MG63 (cell line): ENCODE results near the gene LOX. TPM values are rescaled to one million over a fixed set of nuclear protein-coding genes. Genes with fewer than 3 reads are reported as not detected.

Experiments
- DNase-seq: peaks from one replicate; pipeline ENCODE4 v3.0.0-alpha.2; 2020
- H3K27me3 ChIP-seq: fragments of 250-450 bp; sonication (Bioruptor Pico); 2 replicates; pipeline ENCODE4 v1.5.1; 2020; ENCODE audit warnings: mild to moderate bottlenecking, moderate library complexity
- H3K36me3 ChIP-seq: fragments of 250-450 bp; sonication (Bioruptor Pico); 2 replicates; pipeline ENCODE4 v1.5.1; 2020; ENCODE audit warnings: mild to moderate bottlenecking, moderate library complexity
- H3K4me3 ChIP-seq: fragments of 250-450 bp; sonication (Bioruptor Pico); 2 replicates; pipeline ENCODE4 v1.5.1; 2020; ENCODE audit warnings: mild to moderate bottlenecking, moderate library complexity
- H3K9me3 ChIP-seq: fragments of 250-450 bp; sonication (Bioruptor Pico); 2 replicates; pipeline ENCODE4 v1.5.1; 2020; ENCODE audit warnings: mild to moderate bottlenecking, moderate library complexity
- total RNA-seq: library from RNA; depleted of rRNA; stranded (reverse); fragments of >200 nt; shearing (Covaris generic); gene quantifications from 2 replicates; pipeline ENCODE4 v1.2.3, GENCODE V29; 2014; ENCODE audit warnings: low replicate concordance

LOX gene
- total RNA-seq, 1 experiment from 2014 or later: 334 TPM

- no peak for DNase-seq
- no peaks in the 10 kb centered on the region for H3K27me3 ChIP-seq
- H3K9me3 ChIP-seq: no peaks in the 10 kb centered on the region
- H3K4me3 ChIP-seq: peak overlapping the region; percentile 82
- H3K36me3 ChIP-seq: peaks cover 55% of the 10 kb centered on the region
Observed at GRCh38 chr5:122076050-122076461, 2.0 kb downstream of the LOX start.

- no peak for DNase-seq
- Histone ChIP-seq H3K4me3 (peak overlapping the region; percentile 82), H3K36me3 (peaks cover 77% of the 10 kb centered on the region), H3K9me3 (no peaks in the 10 kb centered on the region), H3K27me3 (no peaks in the 10 kb centered on the region)
Observed at GRCh38 chr5:122073864-122074263, 4.2 kb downstream of the LOX start.

- no peaks in the 10 kb centered on the region for H3K27me3 ChIP-seq
- DNase-seq: peak; percentile 53
- H3K9me3 ChIP-seq: no peaks in the 10 kb centered on the region
- peaks cover 86% of the 10 kb centered on the region for H3K36me3 ChIP-seq
- peak overlapping the region; percentile 82 for H3K4me3 ChIP-seq
Observed at GRCh38 chr5:122073018-122073417, 5.0 kb downstream of the LOX start.

- H3K9me3 ChIP-seq: no peaks in the 10 kb centered on the region
- H3K36me3 ChIP-seq: peaks cover 78% of the 10 kb centered on the region
- no peak for DNase-seq
- no peak overlapping the region for H3K4me3 ChIP-seq
- no peaks in the 10 kb centered on the region for H3K27me3 ChIP-seq
Observed at GRCh38 chr5:122067390-122067789, 10.7 kb downstream of the LOX start.

GRCh38 chr5:122064992-122065391, 13.1 kb downstream of the LOX start:
- Histone ChIP-seq H3K27me3 (no peaks in the 10 kb centered on the region), H3K9me3 (no peaks in the 10 kb centered on the region), H3K36me3 (peaks cover 54% of the 10 kb centered on the region), H3K4me3 (no peak overlapping the region)
- no peak for DNase-seq

- no peaks in the 10 kb centered on the region for H3K9me3 ChIP-seq
- no peak for DNase-seq
- H3K36me3 ChIP-seq: peaks cover 43% of the 10 kb centered on the region
- no peak overlapping the region for H3K4me3 ChIP-seq
- no peaks in the 10 kb centered on the region for H3K27me3 ChIP-seq
Observed at GRCh38 chr5:122063836-122064235, 14.2 kb downstream of the LOX start.

GRCh38 chr5:122062205-122062604, 15.9 kb downstream of the LOX start:
- no peaks in the 10 kb centered on the region for H3K9me3 ChIP-seq
- H3K4me3 ChIP-seq: no peak overlapping the region
- no peaks in the 10 kb centered on the region for H3K27me3 ChIP-seq
- peaks cover 28% of the 10 kb centered on the region for H3K36me3 ChIP-seq
- DNase-seq: no peak

- no peak for DNase-seq
- no peaks in the 10 kb centered on the region for H3K9me3 ChIP-seq
- H3K4me3 ChIP-seq: no peak overlapping the region
- peaks cover 7% of the 10 kb centered on the region for H3K36me3 ChIP-seq
- no peaks in the 10 kb centered on the region for H3K27me3 ChIP-seq
Observed at GRCh38 chr5:122056913-122057312, 21.1 kb downstream of the LOX start.

GRCh38 chr5:122054266-122054665, 23.8 kb downstream of the LOX start:
- H3K4me3 ChIP-seq: no peak overlapping the region
- DNase-seq: no peak
- H3K9me3 ChIP-seq: no peaks in the 10 kb centered on the region
- H3K27me3 ChIP-seq: no peaks in the 10 kb centered on the region
- peaks cover 11% of the 10 kb centered on the region for H3K36me3 ChIP-seq

- Histone ChIP-seq H3K27me3 (no peaks in the 10 kb centered on the region), H3K9me3 (no peaks in the 10 kb centered on the region), H3K36me3 (peaks cover 14% of the 10 kb centered on the region), H3K4me3 (no peak overlapping the region)
- peak; percentile 60 for DNase-seq
Observed at GRCh38 chr5:122053181-122054109, 24.6 kb downstream of the LOX start.

- H3K27me3 ChIP-seq: no peaks in the 10 kb centered on the region
- H3K9me3 ChIP-seq: no peaks in the 10 kb centered on the region
- H3K36me3 ChIP-seq: peaks cover 16% of the 10 kb centered on the region
- DNase-seq: no peak
- H3K4me3 ChIP-seq: no peak overlapping the region
Observed at GRCh38 chr5:122051569-122051968, 26.5 kb downstream of the LOX start.

- no peaks in the 10 kb centered on the region for H3K9me3 ChIP-seq
- peaks cover 17% of the 10 kb centered on the region for H3K36me3 ChIP-seq
- no peaks in the 10 kb centered on the region for H3K27me3 ChIP-seq
- H3K4me3 ChIP-seq: no peak overlapping the region
- DNase-seq: no peak
Observed at GRCh38 chr5:122050959-122051358, 27.1 kb downstream of the LOX start.

- Histone ChIP-seq H3K36me3 (peaks cover 24% of the 10 kb centered on the region), H3K4me3 (no peak overlapping the region), H3K27me3 (no peaks in the 10 kb centered on the region), H3K9me3 (peaks cover 15% of the 10 kb centered on the region; the same call in 1 of the 2 replicates)
- no peak for DNase-seq
Observed at GRCh38 chr5:122040636-122041302, 37.3 kb downstream of the LOX start.

- H3K9me3 ChIP-seq: no peaks in the 10 kb centered on the region
- H3K4me3 ChIP-seq: no peak overlapping the region
- H3K27me3 ChIP-seq: no peaks in the 10 kb centered on the region
- DNase-seq: no peak
- peaks cover 15% of the 10 kb centered on the region for H3K36me3 ChIP-seq
Observed at GRCh38 chr5:122036326-122036725, 41.7 kb downstream of the LOX start.

GRCh38 chr5:122035913-122036312, 42.1 kb downstream of the LOX start:
- no peaks in the 10 kb centered on the region for H3K9me3 ChIP-seq
- H3K4me3 ChIP-seq: no peak overlapping the region
- no peak for DNase-seq
- H3K36me3 ChIP-seq: peaks cover 17% of the 10 kb centered on the region
- no peaks in the 10 kb centered on the region for H3K27me3 ChIP-seq

- H3K9me3 ChIP-seq: no peaks in the 10 kb centered on the region
- H3K4me3 ChIP-seq: no peak overlapping the region
- H3K27me3 ChIP-seq: no peaks in the 10 kb centered on the region
- peaks cover 41% of the 10 kb centered on the region for H3K36me3 ChIP-seq
- no peak for DNase-seq
Observed at GRCh38 chr5:122031836-122032235, 46.2 kb downstream of the LOX start.

GRCh38 chr5:122030251-122030650, 47.8 kb downstream of the LOX start:
- Histone ChIP-seq H3K9me3 (no peaks in the 10 kb centered on the region), H3K27me3 (no peaks in the 10 kb centered on the region), H3K36me3 (peaks cover 38% of the 10 kb centered on the region), H3K4me3 (no peak overlapping the region)
- no peak for DNase-seq

- Histone ChIP-seq H3K4me3 (no peak overlapping the region), H3K9me3 (no peaks in the 10 kb centered on the region), H3K27me3 (no peaks in the 10 kb centered on the region), H3K36me3 (peaks cover 38% of the 10 kb centered on the region)
- DNase-seq: no peak
Observed at GRCh38 chr5:122029818-122030217, 48.2 kb downstream of the LOX start.
